GM18499 (cell line): ENCODE data around the gene KCNK18.
"Not testable (repeated sequence)": the region's sequence is repeated elsewhere in the genome, so short reads cannot be mapped to it uniquely, and the experiment has no call there.

Experiments used
- ATAC-seq: cut with Tn5 transposase; IDR thresholded peaks from one replicate; pipeline ENCODE4 v1.9.1; 2021; ENCODE audit warnings: moderate number of reproducible peaks; ENCODE audit not compliant: insufficient read depth, unreplicated experiment

Gene KCNK18

GRCh38 chr10:117169480-117169879, 27.8 kb upstream of the KCNK18 start:
- no peak for ATAC-seq

DNA sequence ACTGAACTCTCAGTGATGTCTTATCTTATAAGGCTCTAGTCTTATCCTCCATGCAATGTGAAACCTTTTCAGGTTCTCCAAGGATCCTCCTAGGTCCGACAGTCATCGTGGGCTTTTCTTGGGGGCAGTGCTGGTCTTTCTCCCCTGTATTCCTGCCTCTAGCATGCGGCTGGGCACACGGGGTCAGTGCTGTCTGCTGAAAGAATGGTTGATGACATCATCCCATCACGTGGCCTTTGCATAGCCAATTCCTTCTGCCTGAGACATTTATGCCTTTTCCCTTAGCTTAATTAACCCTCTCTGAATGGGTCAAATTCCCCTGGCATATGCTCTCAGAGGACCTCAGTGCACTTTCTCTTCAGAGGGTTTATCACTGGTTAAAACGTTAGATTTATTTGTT, 27.0 kb upstream of the KCNK18 start:
- no peak for ATAC-seq

GRCh38 chr10:117174439-117175214, 22.7 kb upstream of the KCNK18 start:
- ATAC-seq = peak; percentile 77

DNA sequence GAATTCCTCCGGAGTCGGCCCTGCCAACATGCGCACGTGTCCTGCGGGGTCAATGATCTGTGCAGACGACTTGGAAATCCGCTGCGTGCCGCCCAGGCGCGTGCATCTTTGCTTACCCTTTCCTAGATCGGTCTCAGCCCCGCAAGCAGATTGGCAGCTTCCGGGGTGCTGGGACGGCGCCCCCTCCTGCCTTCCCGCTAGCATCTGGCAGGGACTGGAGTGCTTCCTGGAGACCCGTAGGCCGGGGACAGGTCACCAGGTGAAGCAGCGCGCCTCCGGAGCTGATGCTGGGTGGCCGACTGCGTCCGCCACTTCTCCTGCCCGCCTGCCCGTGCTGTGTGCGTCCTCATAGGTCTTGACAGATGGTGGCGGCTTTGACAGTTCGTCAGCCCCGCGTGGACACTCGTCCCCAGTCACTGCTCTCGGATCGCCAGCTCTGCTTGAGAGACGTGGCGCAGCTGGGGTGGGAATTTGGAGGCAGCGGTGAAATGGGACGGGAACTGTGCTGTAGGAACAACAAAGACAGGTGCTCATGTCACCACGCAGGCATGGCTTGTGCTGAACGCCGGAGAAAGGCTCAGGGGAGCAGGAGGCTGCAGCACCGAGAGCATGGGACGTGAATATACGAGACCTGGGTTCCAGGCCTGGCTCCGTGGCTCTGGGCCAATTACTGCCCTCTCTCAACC, 21.9 kb upstream of the KCNK18 start:
- peak; percentile 19 for ATAC-seq

- peak; percentile 45 for ATAC-seq
These were observed 21.3 kb upstream of the KCNK18 start for GRCh38 chr10:117175901-117176534.

- ATAC-seq = no peak
These were observed 19.1 kb upstream of the KCNK18 start for GRCh38 chr10:117178190-117178589.

GRCh38 chr10:117184296-117184695, 13.0 kb upstream of the KCNK18 start:
- ATAC-seq = no peak

- no peak for ATAC-seq
These were observed 12.5 kb upstream of the KCNK18 start for GRCh38 chr10:117184821-117185220.

GRCh38 chr10:117185817-117186216, 11.5 kb upstream of the KCNK18 start:
- not testable (repeated sequence) for ATAC-seq

DNA sequence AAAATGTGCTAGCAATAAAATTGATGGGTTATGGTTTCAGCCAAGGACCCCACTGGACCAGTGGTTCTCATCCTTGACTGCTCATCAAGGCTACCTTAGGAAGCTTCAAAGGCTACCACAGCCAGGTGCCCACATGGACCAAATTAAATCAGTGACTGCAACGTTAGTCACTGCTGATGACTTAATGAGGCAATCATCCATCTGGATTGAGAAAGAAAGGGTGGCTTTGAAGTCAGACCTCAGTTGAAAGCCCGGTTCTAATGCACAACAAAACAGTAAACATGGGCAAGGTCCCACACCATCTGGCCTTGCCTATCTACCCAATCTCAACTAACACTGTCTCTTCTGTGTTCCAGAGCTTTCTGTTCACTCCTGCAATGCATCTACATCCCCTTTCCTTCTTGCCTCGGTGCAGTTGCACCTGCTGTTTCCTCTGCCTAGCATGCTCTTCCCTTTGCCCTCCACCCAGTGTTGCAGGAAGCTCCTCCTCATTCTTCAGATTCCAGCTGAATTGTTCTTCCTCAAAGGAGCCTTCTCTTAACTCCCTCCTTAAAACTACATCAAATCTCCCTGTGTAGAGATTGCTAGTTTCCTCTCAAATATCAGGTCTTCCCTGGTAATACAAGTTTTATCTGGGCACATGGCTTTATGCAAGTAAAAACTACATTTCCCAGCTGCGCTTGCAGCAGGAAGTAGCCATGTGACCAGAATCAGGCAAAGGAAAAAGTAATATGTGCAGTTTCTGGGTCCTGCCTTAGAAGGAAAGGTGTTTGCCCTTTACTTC, 10.3 kb upstream of the KCNK18 start:
- no peak for ATAC-seq

DNA sequence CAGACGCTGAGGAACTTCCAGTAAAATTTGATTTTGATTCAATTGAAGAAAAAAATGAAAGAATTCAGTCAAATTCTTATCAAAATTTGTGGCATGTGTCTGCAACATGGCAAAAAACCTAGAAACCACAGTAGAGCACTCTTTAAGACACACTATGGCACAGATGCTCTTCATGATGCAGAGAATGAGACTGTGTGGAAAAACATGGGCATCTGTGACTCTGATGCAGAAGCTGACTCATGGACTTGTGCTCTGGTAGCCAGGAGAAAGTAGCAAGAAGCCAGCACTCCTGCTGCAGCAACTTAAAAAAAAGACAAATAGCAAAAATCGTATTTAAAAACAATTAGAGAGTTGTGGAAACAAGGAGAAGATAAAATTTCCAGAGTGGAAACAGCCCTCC, 8.9 kb upstream of the KCNK18 start:
- ATAC-seq = no peak

- no peak for ATAC-seq
These were observed 7.7 kb upstream of the KCNK18 start for GRCh38 chr10:117189557-117189956.

GRCh38 chr10:117198088-117198487, 799 bp downstream of the KCNK18 start:
- ATAC-seq = no peak

- ATAC-seq = no peak
These were observed 4.5 kb downstream of the KCNK18 start for GRCh38 chr10:117201826-117202225.

GRCh38 chr10:117204316-117204715, 7.0 kb downstream of the KCNK18 start:
- no peak for ATAC-seq

DNA sequence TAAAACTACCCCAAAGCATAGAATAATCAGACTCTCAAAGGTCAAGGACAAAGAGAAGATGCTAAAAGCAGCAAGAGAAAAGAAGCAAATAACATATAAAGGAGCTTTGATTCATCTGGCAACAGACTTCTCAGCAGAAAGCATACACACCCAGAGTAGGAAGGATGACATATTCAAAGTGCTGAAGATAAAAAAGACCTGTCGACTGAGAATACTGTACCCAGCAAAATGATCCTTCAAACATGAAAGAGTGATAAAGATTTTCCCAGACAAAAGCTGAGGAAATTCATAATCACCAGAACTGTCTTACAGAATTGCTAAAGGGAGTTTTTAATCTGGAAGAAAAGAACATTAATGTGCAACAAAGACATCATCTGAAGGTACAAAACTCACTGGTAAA, 14.9 kb downstream of the KCNK18 start:
- ATAC-seq = no peak

- no peak for ATAC-seq
These were observed 17.1 kb downstream of the KCNK18 start for GRCh38 chr10:117214401-117214800.

GRCh38 chr10:117215079-117215478, 17.8 kb downstream of the KCNK18 start:
- ATAC-seq = no peak

GRCh38 chr10:117216028-117216427, 18.7 kb downstream of the KCNK18 start:
- no peak for ATAC-seq

- ATAC-seq = peak; percentile 62
These were observed 19.4 kb downstream of the KCNK18 start for GRCh38 chr10:117216611-117217195.
